Measurements from ENCODE around the gene RHBDL3. TPM values are rescaled to one million over a fixed set of nuclear protein-coding genes. Genes with fewer than 3 reads are reported as not detected.

RHBDL3 gene
- total RNA-seq, 1 donor, result 0.09 TPM

- TF ChIP-seq, protein P1, sequence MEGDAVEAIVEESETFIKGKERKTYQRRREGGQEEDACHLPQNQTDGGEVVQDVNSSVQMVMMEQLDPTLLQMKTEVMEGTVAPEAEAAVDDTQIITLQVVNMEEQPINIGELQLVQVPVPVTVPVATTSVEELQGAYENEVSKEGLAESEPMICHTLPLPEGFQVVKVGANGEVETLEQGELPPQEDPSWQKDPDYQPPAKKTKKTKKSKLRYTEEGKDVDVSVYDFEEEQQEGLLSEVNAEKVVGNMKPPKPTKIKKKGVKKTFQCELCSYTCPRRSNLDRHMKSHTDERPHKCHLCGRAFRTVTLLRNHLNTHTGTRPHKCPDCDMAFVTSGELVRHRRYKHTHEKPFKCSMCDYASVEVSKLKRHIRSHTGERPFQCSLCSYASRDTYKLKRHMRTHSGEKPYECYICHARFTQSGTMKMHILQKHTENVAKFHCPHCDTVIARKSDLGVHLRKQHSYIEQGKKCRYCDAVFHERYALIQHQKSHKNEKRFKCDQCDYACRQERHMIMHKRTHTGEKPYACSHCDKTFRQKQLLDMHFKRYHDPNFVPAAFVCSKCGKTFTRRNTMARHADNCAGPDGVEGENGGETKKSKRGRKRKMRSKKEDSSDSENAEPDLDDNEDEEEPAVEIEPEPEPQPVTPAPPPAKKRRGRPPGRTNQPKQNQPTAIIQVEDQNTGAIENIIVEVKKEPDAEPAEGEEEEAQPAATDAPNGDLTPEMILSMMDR (IDR thresholded peaks at IDR 0.05; ENCODE audit: insufficient read depth, low read length), result no peak
- DNase-seq (ENCODE audit: low read depth), result no peak
- H3K4me3 ChIP-seq (ENCODE audit: low read depth, low read length), result no peak overlapping the region
These were observed 22.3 kb downstream of the RHBDL3 start for GRCh38 chr17:32287804-32288511.

DNA sequence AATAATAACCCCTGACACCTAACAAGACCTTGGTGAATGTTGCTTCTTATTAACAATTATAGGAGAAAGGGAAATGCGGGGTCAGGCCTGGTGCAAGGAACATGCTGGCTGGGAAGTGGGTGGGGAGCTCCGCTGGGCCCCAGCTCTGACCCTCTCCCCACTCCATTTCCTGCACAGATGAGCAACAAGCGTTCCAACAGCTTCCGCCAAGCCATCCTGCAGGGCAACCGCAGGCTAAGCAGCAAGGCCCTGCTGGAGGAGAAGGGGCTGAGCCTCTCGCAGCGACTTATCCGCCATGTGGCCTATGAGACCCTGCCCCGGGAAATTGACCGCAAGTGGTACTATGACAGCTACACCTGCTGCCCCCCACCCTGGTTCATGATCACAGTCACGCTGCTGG lies 23.0 kb downstream of the RHBDL3 start:
- no peak for DNase-seq (ENCODE audit: low read depth)
- no peak overlapping the region for H3K4me3 ChIP-seq (ENCODE audit: low read depth, low read length)
- TF ChIP-seq, protein P1 (IDR thresholded peaks at IDR 0.05; ENCODE audit: insufficient read depth, low read length), result no peak

GRCh38 chr17:32289471-32290070 lies 23.9 kb downstream of the RHBDL3 start:
- no peak overlapping the region for H3K4me3 ChIP-seq (ENCODE audit: low read depth, low read length)
- no peak for DNase-seq (ENCODE audit: low read depth)
- TF ChIP-seq, protein P1 (IDR thresholded peaks at IDR 0.05; ENCODE audit: insufficient read depth, low read length), result no peak

DNA sequence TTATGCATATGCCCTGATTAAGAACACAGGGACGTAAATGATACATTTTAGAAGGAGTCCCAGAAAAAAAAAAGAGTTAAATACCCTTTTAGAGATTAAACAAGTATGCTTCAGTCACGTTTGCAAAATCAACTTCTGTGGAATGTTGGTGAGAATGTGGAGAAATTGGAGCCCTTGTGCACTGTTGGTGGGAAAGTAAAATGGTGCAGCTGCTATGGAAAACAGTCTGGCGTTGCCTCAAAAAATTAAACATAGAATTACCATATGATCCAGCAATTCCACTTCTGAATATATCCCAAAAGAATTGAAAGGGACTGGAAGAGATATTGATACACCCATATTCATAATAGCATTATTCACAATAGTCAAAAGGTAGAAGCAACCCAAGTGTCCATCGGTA lies 26.5 kb downstream of the RHBDL3 start:
- DNase-seq (ENCODE audit: low read depth), result no peak
- TF ChIP-seq, protein P1 (IDR thresholded peaks at IDR 0.05; ENCODE audit: insufficient read depth, low read length), result no peak
- no peak overlapping the region for H3K4me3 ChIP-seq (ENCODE audit: low read depth, low read length)

- DNase-seq (ENCODE audit: low read depth), result no peak
- TF ChIP-seq, protein P1 (IDR thresholded peaks at IDR 0.05; ENCODE audit: insufficient read depth, low read length), result no peak
- H3K4me3 ChIP-seq (ENCODE audit: low read depth, low read length), result no peak overlapping the region
These were observed 31.8 kb downstream of the RHBDL3 start for GRCh38 chr17:32297424-32297823.

- TF ChIP-seq, protein P1 (IDR thresholded peaks at IDR 0.05; ENCODE audit: insufficient read depth, low read length), result no peak
- DNase-seq (ENCODE audit: low read depth), result no peak
- no peak overlapping the region for H3K4me3 ChIP-seq (ENCODE audit: low read depth, low read length)
These were observed 32.2 kb downstream of the RHBDL3 start for GRCh38 chr17:32297860-32298259.
